Erythroblast (primary cell): Measurements from ENCODE around the gene GJB4.
"Not testable (repeated sequence)": the region's sequence is repeated elsewhere in the genome, so short reads cannot be mapped to it uniquely, and the experiment has no call there.

Source experiments
- DNase-seq, 2 experiments: peaks; one replicate each; lab custom pipeline; 2025; lab: John Stamatoyannopoulos, UW
- GATA1 ChIP-seq: IDR thresholded peaks from 2 replicates; pipeline ENCODE4 v1.6.1; 2011; ENCODE audit warnings: low read depth, mild to moderate bottlenecking, control low read depth, low read length, moderate library complexity
- POLR2A ChIP-seq: IDR thresholded peaks from 2 replicates; pipeline ENCODE4 v1.6.1; 2011; ENCODE audit warnings: mild to moderate bottlenecking, low read length

Gene GJB4

GRCh38 chr1:34759503-34760357 lies at the start of gene GJB4:
GJB4 (plus strand) TSS chr1:34759740; CDS start chr1:34761255, 1,515 bp downstream.
- no peak for DNase-seq
- TF ChIP-seq GATA1, result no peak
- TF ChIP-seq POLR2A, result no peak

GRCh38 chr1:34710812-34711211 lies 48.7 kb upstream of the GJB4 start:
- TF ChIP-seq GATA1 (no peak), POLR2A (no peak)
- DNase-seq, result no peak

DNA sequence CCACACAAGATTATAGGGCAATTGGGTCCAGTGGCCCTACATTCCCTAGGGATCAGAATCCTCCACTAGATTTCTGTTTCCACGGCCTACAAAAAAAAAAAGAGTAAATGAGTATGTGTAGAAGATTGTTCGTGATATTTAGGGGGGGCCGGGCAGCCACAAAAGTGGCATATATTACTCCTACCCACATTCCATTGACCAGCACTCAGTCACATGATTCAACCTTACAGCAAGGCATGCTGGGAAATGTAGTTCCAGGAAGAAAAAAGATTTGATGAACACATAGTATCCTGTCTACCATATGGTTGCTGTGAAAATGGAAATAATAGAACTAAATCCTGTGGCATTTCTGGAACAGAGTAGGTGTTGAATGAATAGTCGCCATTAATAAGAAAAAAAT lies 48.1 kb upstream of the GJB4 start:
- DNase-seq, result peak in 1 of 2 experiments; percentile 18
- no peak for TF ChIP-seq GATA1
- no peak for TF ChIP-seq POLR2A

DNA sequence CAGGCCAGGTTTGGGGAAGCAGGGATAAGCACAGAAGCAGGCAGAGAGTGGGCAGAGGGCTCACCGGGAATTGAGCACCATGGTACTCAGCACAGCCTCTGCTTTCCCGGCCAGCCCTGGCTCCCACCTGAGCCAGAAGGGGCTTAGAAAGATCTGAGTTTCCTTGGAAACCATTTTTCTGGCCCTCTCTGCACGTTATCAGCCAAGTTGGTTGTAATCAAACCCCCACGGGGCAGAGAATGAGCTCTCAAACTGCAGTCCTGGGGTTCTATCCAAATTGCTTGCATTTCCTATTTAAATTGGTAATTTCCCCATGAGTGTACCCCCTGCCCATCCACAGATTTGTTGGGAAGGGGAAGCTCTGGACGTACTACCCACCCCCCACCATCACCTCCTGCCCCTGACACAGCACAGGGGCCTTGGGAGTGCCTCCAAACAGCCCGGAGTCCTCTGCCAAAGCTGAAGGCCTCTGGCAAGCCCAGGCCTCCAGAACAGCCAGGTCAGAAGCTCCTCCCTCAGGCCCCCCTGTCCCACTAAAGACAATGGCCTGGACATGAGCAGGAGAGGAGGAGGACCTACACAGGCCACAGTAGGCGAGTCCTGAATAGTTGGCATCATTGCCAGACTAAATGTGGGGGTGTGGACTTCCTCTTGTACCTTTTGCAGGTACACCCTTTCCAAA lies 47.4 kb upstream of the GJB4 start:
- TF ChIP-seq GATA1 (no peak), POLR2A (no peak)
- DNase-seq, result no peak

GRCh38 chr1:34713443-34713842 lies 46.1 kb upstream of the GJB4 start:
- no peak for DNase-seq
- TF ChIP-seq POLR2A, result no peak

- TF ChIP-seq POLR2A (no peak), GATA1 (no peak)
- DNase-seq, result no peak
Measured at GRCh38 chr1:34714386-34714785, 45.2 kb upstream of the GJB4 start.

- TF ChIP-seq GATA1 (no peak), POLR2A (no peak)
- DNase-seq, result peak; percentile 9 to 22
Measured at GRCh38 chr1:34715139-34715538, 44.4 kb upstream of the GJB4 start.

- no peak for TF ChIP-seq POLR2A
- TF ChIP-seq GATA1, result no peak
- no peak for DNase-seq
Measured at GRCh38 chr1:34721241-34721640, 38.3 kb upstream of the GJB4 start.

DNA sequence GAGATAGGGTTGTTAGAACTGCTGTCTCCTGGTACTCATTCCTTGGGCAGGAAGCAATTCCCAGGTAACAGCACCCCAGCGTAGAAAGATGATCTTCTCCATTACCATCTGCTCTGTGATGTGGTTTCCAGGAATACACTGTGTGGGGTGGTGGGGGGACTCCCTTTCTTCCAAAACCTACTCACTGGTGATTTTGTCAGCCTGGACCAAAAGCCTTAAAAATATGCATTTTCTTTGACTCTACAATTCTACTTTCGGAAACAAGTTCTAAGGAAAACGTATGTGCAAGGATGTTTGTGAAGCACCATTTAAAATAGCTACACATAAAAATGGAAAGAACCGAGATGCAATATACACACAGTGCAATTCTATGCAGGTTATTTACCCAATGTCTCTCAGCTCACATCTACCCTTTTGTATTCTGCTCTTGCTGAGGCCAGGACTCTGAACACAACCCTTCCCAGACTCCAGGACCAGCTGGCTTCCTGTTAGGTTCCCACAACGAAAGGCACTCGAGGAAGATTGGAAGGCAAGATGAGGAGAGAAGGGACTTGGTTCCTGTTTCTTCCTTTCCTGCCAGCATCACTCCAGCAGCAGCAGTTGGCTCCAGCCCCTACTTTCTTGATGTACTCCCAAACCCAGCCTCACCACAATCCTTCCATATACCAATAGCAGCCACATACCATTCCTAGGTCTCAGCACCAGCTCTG lies 37.7 kb upstream of the GJB4 start:
- no peak for TF ChIP-seq GATA1
- no peak for TF ChIP-seq POLR2A

DNA sequence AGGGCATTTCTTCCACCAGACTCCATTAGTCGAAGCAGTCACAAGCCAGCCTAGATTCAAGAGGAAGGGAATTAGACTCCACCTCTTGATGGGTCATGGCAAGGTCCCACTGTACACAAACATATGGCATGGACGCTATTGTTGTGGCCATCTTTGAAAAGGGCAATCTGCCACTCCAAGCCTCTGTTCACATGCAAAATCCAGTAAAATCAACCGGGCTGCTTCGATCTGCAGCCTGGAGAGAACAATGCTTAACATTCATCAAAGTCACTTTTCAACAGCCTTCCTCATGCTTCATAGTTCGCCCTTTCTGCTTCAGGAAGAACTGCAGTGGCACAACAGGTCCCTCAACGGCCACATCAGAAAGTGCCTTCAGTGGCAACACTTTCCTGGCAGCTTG lies 32.7 kb upstream of the GJB4 start:
- TF ChIP-seq POLR2A (no peak), GATA1 (no peak)
- DNase-seq, result no peak

More for the DNA sequence above, 37.7 kb upstream of the GJB4 start:
- DNase-seq, result no peak

DNA sequence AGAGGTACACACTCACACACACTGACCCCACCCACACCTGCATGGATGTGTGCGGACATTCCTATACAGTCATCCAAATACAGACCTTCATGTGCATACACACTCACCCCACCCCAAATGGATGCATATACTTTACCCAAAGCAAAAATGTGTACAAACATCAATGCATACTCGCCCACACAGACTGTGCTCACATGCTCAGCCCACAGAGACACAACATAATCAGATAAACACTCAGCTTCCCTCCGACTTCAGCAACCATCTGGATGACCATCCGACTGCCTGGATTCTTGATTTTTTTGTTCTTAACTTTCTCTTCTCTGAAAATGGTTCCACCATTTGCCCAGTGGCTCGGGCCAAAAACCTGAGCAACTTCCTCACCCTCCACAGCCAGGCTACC lies 29.1 kb upstream of the GJB4 start:
- DNase-seq, result no peak
- TF ChIP-seq GATA1, result no peak
- TF ChIP-seq POLR2A, result no peak

DNA sequence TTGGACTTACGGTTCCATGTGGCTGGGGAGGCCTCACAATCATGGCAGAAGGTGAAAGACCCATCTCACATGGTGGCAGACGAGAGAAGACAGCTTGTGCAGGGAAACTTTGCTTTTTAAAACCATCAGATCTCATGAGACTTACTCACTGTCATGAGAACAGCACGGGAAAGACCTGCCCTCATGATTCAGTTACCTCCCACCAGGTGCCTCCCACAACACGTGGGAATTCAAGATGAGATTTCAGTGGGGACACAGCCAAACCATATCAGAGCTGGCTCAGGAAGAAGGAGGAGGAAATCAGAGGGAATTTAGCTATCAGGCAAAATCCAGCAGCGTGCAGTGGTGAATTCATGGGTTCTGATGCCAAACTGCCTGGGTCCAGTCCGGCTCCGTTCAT lies 26.7 kb upstream of the GJB4 start:
- not testable (repeated sequence) for DNase-seq

DNA sequence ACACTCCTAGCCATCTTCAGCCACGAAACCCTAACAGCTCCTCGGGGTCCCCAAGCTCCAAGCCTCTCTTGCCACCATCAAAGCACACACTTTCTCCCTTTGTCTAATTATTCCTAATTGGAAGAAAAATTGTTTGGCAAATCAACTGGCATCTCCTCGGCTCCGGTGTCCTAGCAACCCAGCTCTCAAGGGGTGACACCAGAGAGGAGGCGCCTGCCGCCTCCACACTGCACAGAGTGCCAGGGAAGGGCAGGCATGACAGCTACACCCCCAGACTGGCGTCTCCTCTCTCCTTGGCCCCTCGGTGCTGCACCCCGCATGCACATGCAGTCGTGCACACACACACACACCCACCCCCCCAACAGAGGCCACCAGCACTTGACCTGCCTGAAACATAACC lies 22.8 kb upstream of the GJB4 start:
- no peak for DNase-seq
- no peak for TF ChIP-seq POLR2A
- no peak for TF ChIP-seq GATA1

DNA sequence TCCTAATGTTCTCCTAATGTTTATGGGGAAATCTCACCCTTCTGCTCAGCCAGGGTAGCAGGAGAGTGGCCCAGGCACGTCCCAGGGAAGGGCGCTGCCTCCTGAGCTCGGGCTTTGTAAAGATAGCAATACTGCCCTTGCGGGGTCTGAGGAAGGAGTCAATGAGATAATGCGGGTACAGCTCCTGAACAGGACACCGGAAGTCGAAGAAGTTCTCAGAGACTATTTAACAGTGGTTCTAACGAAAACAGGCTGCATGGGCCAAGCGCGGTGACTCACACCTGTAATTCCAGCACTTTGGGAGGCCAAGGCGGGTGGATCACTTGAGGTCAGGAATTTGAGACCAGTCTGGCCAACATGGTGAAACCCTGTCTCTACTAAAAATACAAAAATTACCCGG lies 22.3 kb upstream of the GJB4 start:
- DNase-seq, result not testable (repeated sequence)
